HepG2 (cell line): ENCODE results near the gene SH2D7. TPM values are rescaled to one million over a fixed set of nuclear protein-coding genes. Genes with fewer than 3 reads are reported as not detected.

Experiments used
- ATAC-seq: fragments of 200-7000 bp; cut with Tn5 transposase; 3 replicates; pipeline ENCODE4 v1.9.1; 2020; ENCODE audit warnings: mild to moderate bottlenecking, moderate library complexity
- BruUV-seq: library from RNA; stranded (reverse); fragments of 400-500 nt; replicated peaks from 2 replicates; lab custom pipeline; 2021; lab: Mats Ljungman, UMichigan
- CTCF ChIA-PET: fragments of 300-600 bp; formaldehyde crosslinking; extraction: SDS; loops from one replicate; lab custom pipeline; 2021; ENCODE audit warnings: low total read pairs, inconsistent platforms, low intra/inter-chr PET ratio; lab: Yijun Ruan, JAX
- POLR2A ChIA-PET: fragments of 350-600 bp; sonication (Branson Sonifier 250); formaldehyde crosslinking; loops from one replicate; lab custom pipeline; 2020; ENCODE audit warnings: antibody characterized with exemption, inconsistent platforms; lab: Yijun Ruan, JAX
- DNase-seq: peaks from one replicate; pipeline ENCODE4 v3.0.0-alpha.2; 2015; ENCODE audit warnings: low spot score
- FAIRE-seq: peaks from 3 replicates; lab custom pipeline; 2011; peaks lifted over from hg19 to GRCh38; lab: Jason Lieb, UNC
- H2AFZ ChIP-seq: one replicate; pipeline ENCODE4 v1.6.1; 2011; ENCODE audit warnings: low read length, inconsistent platforms
- H3K27ac ChIP-seq: fragments of 300-600 bp; 3 replicates; pipeline ENCODE4 v1.8.0; 2011; ENCODE audit warnings: mixed run types, mild to moderate bottlenecking, mixed read lengths, low read length, inconsistent platforms; ENCODE audit not compliant: insufficient read depth; ENCODE audit errors: extremely low read length
- H3K27me3 ChIP-seq, 2 experiments: fragments of 200-600 bp in 1 of 2; 2 replicates in 1 of 2; 3 replicates in 1 of 2; pipeline versions ENCODE4 v1.6.0 to v1.8.0; 2011; ENCODE audit warnings: low read length in 2 of 2, mild to moderate bottlenecking in 2 of 2, moderate library complexity in 2 of 2, inconsistent platforms in 1 of 2; ENCODE audit not compliant: insufficient read depth in 2 of 2, control insufficient read depth in 1 of 2
- H3K36me3 ChIP-seq, 2 experiments: fragments of 200-600 bp in 1 of 2; replicated peaks in 1 of 2; 2 replicates in 1 of 2; 3 replicates in 1 of 2; pipeline versions ENCODE4 v1.5.1 to v1.8.0; 2011; ENCODE audit warnings: low read length in 2 of 2, inconsistent platforms in 1 of 2; ENCODE audit not compliant: insufficient read depth in 2 of 2, control insufficient read depth in 1 of 2
- H3K4me1 ChIP-seq: 2 replicates; pipeline ENCODE4 v1.5.1; 2012; ENCODE audit warnings: low read length, inconsistent platforms; ENCODE audit not compliant: insufficient read depth
- H3K4me2 ChIP-seq: 2 replicates; pipeline ENCODE4 v1.6.0; 2011; ENCODE audit warnings: low read depth, low read length, inconsistent platforms
- H3K4me3 ChIP-seq, 3 experiments: fragments of 200-600 bp in 1 of 3; sonication (generic), shearing (Covaris generic) in 1 of 3; replicated peaks in 1 of 3; 2 replicates each; pipeline ENCODE4 v1.5.1; 2011 to 2016; ENCODE audit warnings: low read length in 3 of 3, inconsistent platforms in 2 of 3, low read depth in 2 of 3, mild to moderate bottlenecking in 2 of 3, control low read depth in 1 of 3, mixed read lengths in 1 of 3; ENCODE audit not compliant: insufficient read depth in 1 of 3
- H3K79me2 ChIP-seq: one replicate; pipeline ENCODE4 v1.6.1; 2011; ENCODE audit warnings: low read length, inconsistent platforms; ENCODE audit not compliant: insufficient read depth
- H3K9ac ChIP-seq: 2 replicates; pipeline ENCODE4 v1.6.0; 2011; ENCODE audit warnings: mild to moderate bottlenecking, low read depth, low read length, inconsistent platforms; ENCODE audit not compliant: insufficient read depth
- H3K9me3 ChIP-seq: 2 replicates; pipeline ENCODE4 v1.5.1; 2012; ENCODE audit warnings: mild to moderate bottlenecking, low read length
- H4K20me1 ChIP-seq: 2 replicates; pipeline ENCODE4 v1.6.0; 2011; ENCODE audit warnings: inconsistent platforms, mild to moderate bottlenecking, low read length, moderate library complexity; ENCODE audit not compliant: insufficient read depth
- GABPA ChIP-seq, 2 experiments: IDR thresholded peaks; 2 replicates each; pipeline ENCODE4 v1.6.1; 2011 to 2016; ENCODE audit warnings: low read depth in 2 of 2, low read length in 1 of 2, missing biosample characterization in 1 of 2, missing genetic modification characterization in 1 of 2
- NPAS2 ChIP-seq: sonication (generic); formaldehyde crosslinking; IDR thresholded peaks from 2 replicates; pipeline ENCODE4 v1.8.0; 2022; ENCODE audit warnings: mild to moderate bottlenecking, missing genetic modification reagents, borderline replicate concordance
- ZNF136 ChIP-seq: sonication (generic); formaldehyde crosslinking; IDR thresholded peaks from 2 replicates; pipeline ENCODE4 v1.8.1; 2022; ENCODE audit warnings: low read depth, mild to moderate bottlenecking, moderate library complexity, missing genetic modification reagents
- ZNF629 ChIP-seq: sonication (generic); formaldehyde crosslinking; conservative IDR thresholded peaks from 2 replicates; pipeline ENCODE4 v1.5.0; 2020; ENCODE audit warnings: missing genetic modification reagents
- WGBS: methylation state at CpG from one replicate; pipeline ENCODE4 v1.1.6; 2017; ENCODE audit warnings: low lambda C conversion rate; 5-methylcytosine and 5-hydroxymethylcytosine counted together
- in situ Hi-C: cut with HindIII; loops from 2 replicates; pipeline ENCODE4 v1.10.0; 2017; ENCODE audit warnings: low pct_unique_long_range_greater_than_20kb; ENCODE audit not compliant: extremely low pct_ligation_motif_present
- intact Hi-C: fragments of 100-400 bp; cut with micrococcal nuclease; formaldehyde crosslinking; loops from one replicate; pipeline ENCODE4 v1.10.0; 2022; ENCODE audit not compliant: unreplicated experiment
- polyA plus RNA-seq, 8 experiments: library from polyadenylated mRNA; depleted of rRNA in 3 of 8; stranded (reverse) in 7 of 8; unstranded in 1 of 8; fragments of >200 nt; fragmentation: Illumina TruSeq in 4 of 8; extraction: Trizol in 4 of 8; gene quantifications; 2 replicates each; pipeline versions ENCODE4 v1.2.1 to v1.2.3, GENCODE V29; 2011 to 2016; ENCODE audit warnings: low read depth in 4 of 8, missing spikeins in 1 of 8, mixed read lengths in 1 of 8; ENCODE audit not compliant: insufficient read depth in 1 of 8
- total RNA-seq, 5 experiments: library from RNA; depleted of rRNA; stranded (reverse); fragments of >200 nt; fragmentation: Illumina TruSeq; extraction: Trizol; gene quantifications; 2 replicates each; pipeline ENCODE4 v1.2.3, GENCODE V29; 2016; ENCODE audit warnings: low read depth in 1 of 5
- TF ChIP-seq, protein P1 (sequence below): sonication (generic); formaldehyde crosslinking; IDR thresholded peaks from 2 replicates; pipeline ENCODE4 v1.4.0; 2020; ENCODE audit warnings: missing genetic modification reagents, mild to moderate bottlenecking, borderline replicate concordance
- TF ChIP-seq, protein P2 (sequence below): sonication (generic); formaldehyde crosslinking; IDR thresholded peaks from 2 replicates; pipeline ENCODE4 v1.8.0; 2022; ENCODE audit warnings: low read depth, missing genetic modification reagents

The SH2D7 gene
- total and polyA plus RNA-seq, 2 of the 13 experiments (the other 11 are each of a cell fraction or from before 2014, with no cell fraction given), result not detected

DNA sequence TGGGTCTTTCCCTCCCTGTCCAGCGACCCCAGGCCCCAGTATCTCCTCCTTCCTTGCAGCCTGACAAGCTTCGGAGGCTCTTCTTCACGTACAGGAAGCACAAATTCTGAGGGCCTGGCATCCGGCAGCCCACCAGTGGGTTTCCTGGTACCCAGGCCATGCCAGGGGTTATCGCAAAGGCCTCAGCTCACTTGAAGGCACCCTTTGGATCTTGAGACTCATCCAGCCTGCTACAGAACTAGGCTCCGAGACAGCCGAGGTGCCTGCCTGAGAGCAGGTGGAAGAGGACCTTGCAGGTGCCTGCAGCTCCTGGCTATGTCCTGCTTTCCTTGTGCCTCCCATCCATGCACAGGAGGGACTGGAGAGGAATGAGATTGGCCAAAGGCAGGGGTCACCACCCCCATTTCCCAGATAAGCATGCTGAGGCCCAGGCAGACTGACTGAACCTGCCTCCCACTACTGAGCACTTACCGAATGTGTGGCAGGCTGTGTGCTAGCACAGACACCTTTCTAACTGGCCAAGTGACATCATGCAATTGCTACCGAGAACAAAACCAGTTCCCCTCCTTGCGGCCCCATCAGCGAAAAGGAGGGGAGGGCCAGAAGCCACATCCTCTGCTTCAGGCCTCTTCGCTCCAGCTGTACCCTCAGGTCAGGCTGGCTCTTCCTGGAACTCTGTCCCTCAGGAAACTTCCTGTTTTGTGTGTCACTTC is 11.2 kb downstream of the SH2D7 start:
- Histone ChIP-seq H3K27ac (no peak overlapping the region), H3K4me1 (peaks cover 31% of the 10 kb centered on the region), H3K9me3 (no peaks in the 10 kb centered on the region), H3K79me2 (no peaks in the 10 kb centered on the region), H3K36me3 (no peaks in the 10 kb centered on the region), H4K20me1 (no peaks in the 10 kb centered on the region), H3K9ac (no peak overlapping the region), H3K4me3 (no peak overlapping the region), H2AFZ (no peak overlapping the region), H3K4me2 (peak overlapping the region; percentile 15; the same call in 1 of the 2 replicates), H3K27me3 (peaks cover 0 to 4% of the 10 kb centered on the region in 2 experiments; a peak in 2 of 5 replicates)
- TF ChIP-seq ZNF629 (CRISPR knock-in tag), result peak; percentile 77
- TF ChIP-seq GABPA (IDR thresholded peaks at IDR 0.05; ENCODE audit: low read depth, low read length), result no peak
- peak; percentile 62 for TF ChIP-seq GABPA (CRISPR knock-in tag; IDR thresholded peaks at IDR 0.05; ENCODE audit: low read depth)
- TF ChIP-seq, protein P1, sequence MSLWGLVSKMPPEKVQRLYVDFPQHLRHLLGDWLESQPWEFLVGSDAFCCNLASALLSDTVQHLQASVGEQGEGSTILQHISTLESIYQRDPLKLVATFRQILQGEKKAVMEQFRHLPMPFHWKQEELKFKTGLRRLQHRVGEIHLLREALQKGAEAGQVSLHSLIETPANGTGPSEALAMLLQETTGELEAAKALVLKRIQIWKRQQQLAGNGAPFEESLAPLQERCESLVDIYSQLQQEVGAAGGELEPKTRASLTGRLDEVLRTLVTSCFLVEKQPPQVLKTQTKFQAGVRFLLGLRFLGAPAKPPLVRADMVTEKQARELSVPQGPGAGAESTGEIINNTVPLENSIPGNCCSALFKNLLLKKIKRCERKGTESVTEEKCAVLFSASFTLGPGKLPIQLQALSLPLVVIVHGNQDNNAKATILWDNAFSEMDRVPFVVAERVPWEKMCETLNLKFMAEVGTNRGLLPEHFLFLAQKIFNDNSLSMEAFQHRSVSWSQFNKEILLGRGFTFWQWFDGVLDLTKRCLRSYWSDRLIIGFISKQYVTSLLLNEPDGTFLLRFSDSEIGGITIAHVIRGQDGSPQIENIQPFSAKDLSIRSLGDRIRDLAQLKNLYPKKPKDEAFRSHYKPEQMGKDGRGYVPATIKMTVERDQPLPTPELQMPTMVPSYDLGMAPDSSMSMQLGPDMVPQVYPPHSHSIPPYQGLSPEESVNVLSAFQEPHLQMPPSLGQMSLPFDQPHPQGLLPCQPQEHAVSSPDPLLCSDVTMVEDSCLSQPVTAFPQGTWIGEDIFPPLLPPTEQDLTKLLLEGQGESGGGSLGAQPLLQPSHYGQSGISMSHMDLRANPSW (CRISPR knock-in tag), result no peak
- TF ChIP-seq NPAS2 (CRISPR knock-in tag), result no peak
- no peak for TF ChIP-seq ZNF136 (CRISPR knock-in tag)
- TF ChIP-seq, protein P2, sequence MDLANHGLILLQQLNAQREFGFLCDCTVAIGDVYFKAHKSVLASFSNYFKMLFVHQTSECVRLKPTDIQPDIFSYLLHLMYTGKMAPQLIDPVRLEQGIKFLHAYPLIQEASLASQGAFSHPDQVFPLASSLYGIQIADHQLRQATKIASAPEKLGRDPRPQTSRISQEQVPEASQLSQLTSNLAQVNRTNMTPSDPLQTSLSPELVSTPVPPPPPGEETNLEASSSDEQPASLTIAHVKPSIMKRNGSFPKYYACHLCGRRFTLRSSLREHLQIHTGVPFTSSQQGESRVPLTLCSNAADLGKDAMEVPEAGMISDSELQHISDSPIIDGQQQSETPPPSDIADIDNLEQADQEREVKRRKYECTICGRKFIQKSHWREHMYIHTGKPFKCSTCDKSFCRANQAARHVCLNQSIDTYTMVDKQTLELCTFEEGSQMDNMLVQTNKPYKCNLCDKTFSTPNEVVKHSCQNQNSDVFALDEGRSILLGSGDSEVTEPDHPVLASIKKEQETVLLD (CRISPR knock-in tag), result no peak
- intact Hi-C loops, result no loop called here
- POLR2A ChIA-PET, result no interaction called here
- no peak for FAIRE-seq
- no TSS peak for BruUV-seq
- in situ Hi-C loops, result no loop called here
- ATAC-seq, result no peak
- WGBS, result 36% methylated on average over 10 of the region's 12 CpGs
- CTCF ChIA-PET, result no interaction called here
- no peak for DNase-seq
